ENCODE data around the gene APOB.

Gene APOB

GRCh38 chr2:21067859-21068537 lies 24.1 kb upstream of the APOB start:
- no peaks in the 10 kb centered on the region for H3K9me3 ChIP-seq (ENCODE audit: control insufficient read depth, low read length)
- H3K27ac ChIP-seq (ENCODE audit: insufficient read depth, low read length, poor library complexity, severe bottlenecking): no peak overlapping the region
- no peaks in the 10 kb centered on the region for H3K36me3 ChIP-seq (ENCODE audit: control insufficient read depth, insufficient read depth, low read length)
- no peak for DNase-seq
- no peaks in the 10 kb centered on the region for H3K27me3 ChIP-seq (replicated peaks; ENCODE audit: control insufficient read depth, insufficient read depth, low read length, poor library complexity, severe bottlenecking)
- no peak overlapping the region for H3K4me3 ChIP-seq (ENCODE audit: insufficient read depth, low read depth, low read length, poor library complexity, severe bottlenecking)
- H3K4me1 ChIP-seq (ENCODE audit: control insufficient read depth, insufficient read depth, low read length, poor library complexity, severe bottlenecking): no peaks in the 10 kb centered on the region

GRCh38 chr2:21067125-21067524 lies 23.3 kb upstream of the APOB start:
- Histone ChIP-seq H3K9me3 (ENCODE audit: control insufficient read depth, low read length) (no peaks in the 10 kb centered on the region), H3K4me1 (ENCODE audit: control insufficient read depth, insufficient read depth, low read length, poor library complexity, severe bottlenecking) (no peaks in the 10 kb centered on the region), H3K27me3 (replicated peaks; ENCODE audit: control insufficient read depth, insufficient read depth, low read length, poor library complexity, severe bottlenecking) (no peaks in the 10 kb centered on the region), H3K27ac (ENCODE audit: insufficient read depth, low read length, poor library complexity, severe bottlenecking) (no peak overlapping the region), H3K36me3 (ENCODE audit: control insufficient read depth, insufficient read depth, low read length) (no peaks in the 10 kb centered on the region), H3K4me3 (ENCODE audit: insufficient read depth, low read depth, low read length, poor library complexity, severe bottlenecking) (no peak overlapping the region)
- DNase-seq: no peak

- Histone ChIP-seq H3K27me3 (replicated peaks; ENCODE audit: control insufficient read depth, insufficient read depth, low read length, poor library complexity, severe bottlenecking) (no peaks in the 10 kb centered on the region), H3K27ac (ENCODE audit: insufficient read depth, low read length, poor library complexity, severe bottlenecking) (no peak overlapping the region), H3K4me1 (ENCODE audit: control insufficient read depth, insufficient read depth, low read length, poor library complexity, severe bottlenecking) (no peaks in the 10 kb centered on the region), H3K4me3 (ENCODE audit: insufficient read depth, low read depth, low read length, poor library complexity, severe bottlenecking) (no peak overlapping the region), H3K36me3 (ENCODE audit: control insufficient read depth, insufficient read depth, low read length) (no peaks in the 10 kb centered on the region), H3K9me3 (ENCODE audit: control insufficient read depth, low read length) (no peaks in the 10 kb centered on the region)
- DNase-seq: no peak
Measured at GRCh38 chr2:21059885-21060610, 16.2 kb upstream of the APOB start.

- H3K4me3 ChIP-seq (ENCODE audit: insufficient read depth, low read depth, low read length, poor library complexity, severe bottlenecking): no peak overlapping the region
- H3K36me3 ChIP-seq (ENCODE audit: control insufficient read depth, insufficient read depth, low read length): no peaks in the 10 kb centered on the region
- DNase-seq: no peak
- H3K27me3 ChIP-seq (replicated peaks; ENCODE audit: control insufficient read depth, insufficient read depth, low read length, poor library complexity, severe bottlenecking): no peaks in the 10 kb centered on the region
- no peaks in the 10 kb centered on the region for H3K4me1 ChIP-seq (ENCODE audit: control insufficient read depth, insufficient read depth, low read length, poor library complexity, severe bottlenecking)
- no peaks in the 10 kb centered on the region for H3K9me3 ChIP-seq (ENCODE audit: control insufficient read depth, low read length)
- no peak overlapping the region for H3K27ac ChIP-seq (ENCODE audit: insufficient read depth, low read length, poor library complexity, severe bottlenecking)
Measured at GRCh38 chr2:21057097-21057496, 13.2 kb upstream of the APOB start.

GRCh38 chr2:21055879-21056790 lies 12.3 kb upstream of the APOB start:
- Histone ChIP-seq H3K27ac (ENCODE audit: insufficient read depth, low read length, poor library complexity, severe bottlenecking) (no peak overlapping the region), H3K4me1 (ENCODE audit: control insufficient read depth, insufficient read depth, low read length, poor library complexity, severe bottlenecking) (no peaks in the 10 kb centered on the region), H3K9me3 (ENCODE audit: control insufficient read depth, low read length) (no peaks in the 10 kb centered on the region), H3K4me3 (ENCODE audit: insufficient read depth, low read depth, low read length, poor library complexity, severe bottlenecking) (no peak overlapping the region), H3K27me3 (replicated peaks; ENCODE audit: control insufficient read depth, insufficient read depth, low read length, poor library complexity, severe bottlenecking) (no peaks in the 10 kb centered on the region), H3K36me3 (ENCODE audit: control insufficient read depth, insufficient read depth, low read length) (no peaks in the 10 kb centered on the region)
- no peak for DNase-seq

- H3K4me3 ChIP-seq (ENCODE audit: insufficient read depth, low read depth, low read length, poor library complexity, severe bottlenecking): no peak overlapping the region
- no peak overlapping the region for H3K27ac ChIP-seq (ENCODE audit: insufficient read depth, low read length, poor library complexity, severe bottlenecking)
- DNase-seq: no peak
- no peaks in the 10 kb centered on the region for H3K36me3 ChIP-seq (ENCODE audit: control insufficient read depth, insufficient read depth, low read length)
- no peaks in the 10 kb centered on the region for H3K4me1 ChIP-seq (ENCODE audit: control insufficient read depth, insufficient read depth, low read length, poor library complexity, severe bottlenecking)
- no peaks in the 10 kb centered on the region for H3K27me3 ChIP-seq (replicated peaks; ENCODE audit: control insufficient read depth, insufficient read depth, low read length, poor library complexity, severe bottlenecking)
- no peaks in the 10 kb centered on the region for H3K9me3 ChIP-seq (ENCODE audit: control insufficient read depth, low read length)
Measured at GRCh38 chr2:21055451-21055850, 11.6 kb upstream of the APOB start.

- no peaks in the 10 kb centered on the region for H3K4me1 ChIP-seq (ENCODE audit: control insufficient read depth, insufficient read depth, low read length, poor library complexity, severe bottlenecking)
- H3K36me3 ChIP-seq (ENCODE audit: control insufficient read depth, insufficient read depth, low read length): no peaks in the 10 kb centered on the region
- no peak for DNase-seq
- no peaks in the 10 kb centered on the region for H3K9me3 ChIP-seq (ENCODE audit: control insufficient read depth, low read length)
- no peaks in the 10 kb centered on the region for H3K27me3 ChIP-seq (replicated peaks; ENCODE audit: control insufficient read depth, insufficient read depth, low read length, poor library complexity, severe bottlenecking)
- H3K27ac ChIP-seq (ENCODE audit: insufficient read depth, low read length, poor library complexity, severe bottlenecking): no peak overlapping the region
- H3K4me3 ChIP-seq (ENCODE audit: insufficient read depth, low read depth, low read length, poor library complexity, severe bottlenecking): no peak overlapping the region
Measured at GRCh38 chr2:21054011-21054410, 10.1 kb upstream of the APOB start.

GRCh38 chr2:21052044-21052443 lies 8.2 kb upstream of the APOB start:
- Histone ChIP-seq H3K9me3 (ENCODE audit: control insufficient read depth, low read length) (no peaks in the 10 kb centered on the region), H3K4me3 (ENCODE audit: insufficient read depth, low read depth, low read length, poor library complexity, severe bottlenecking) (no peak overlapping the region), H3K36me3 (ENCODE audit: control insufficient read depth, insufficient read depth, low read length) (no peaks in the 10 kb centered on the region), H3K27ac (ENCODE audit: insufficient read depth, low read length, poor library complexity, severe bottlenecking) (no peak overlapping the region), H3K4me1 (ENCODE audit: control insufficient read depth, insufficient read depth, low read length, poor library complexity, severe bottlenecking) (no peaks in the 10 kb centered on the region), H3K27me3 (replicated peaks; ENCODE audit: control insufficient read depth, insufficient read depth, low read length, poor library complexity, severe bottlenecking) (no peaks in the 10 kb centered on the region)
- DNase-seq: no peak

GRCh38 chr2:21050164-21050563 lies 6.3 kb upstream of the APOB start:
- no peak overlapping the region for H3K27ac ChIP-seq (ENCODE audit: insufficient read depth, low read length, poor library complexity, severe bottlenecking)
- no peak for DNase-seq

More at GRCh38 chr2:21050164-21050563, 6.3 kb upstream of the APOB start:
- Histone ChIP-seq H3K4me3 (ENCODE audit: insufficient read depth, low read depth, low read length, poor library complexity, severe bottlenecking) (no peak overlapping the region), H3K9me3 (ENCODE audit: control insufficient read depth, low read length) (no peaks in the 10 kb centered on the region), H3K27me3 (replicated peaks; ENCODE audit: control insufficient read depth, insufficient read depth, low read length, poor library complexity, severe bottlenecking) (no peaks in the 10 kb centered on the region), H3K4me1 (ENCODE audit: control insufficient read depth, insufficient read depth, low read length, poor library complexity, severe bottlenecking) (no peaks in the 10 kb centered on the region), H3K36me3 (ENCODE audit: control insufficient read depth, insufficient read depth, low read length) (no peaks in the 10 kb centered on the region)

Data from effector memory CD4-positive, alpha-beta T cell (primary cell).